Endometrial microvascular endothelial cells (primary cell): ENCODE data around the gene IL17RC. TPM values are rescaled to one million over a fixed set of nuclear protein-coding genes. Genes with fewer than 3 reads are reported as not detected.

Source experiments
- in situ Hi-C: cut with HindIII; loops from 2 replicates; pipeline ENCODE4 v1.10.0; 2017; ENCODE audit warnings: low sequenced_read_pairs, low pct_unique_long_range_greater_than_20kb; ENCODE audit errors: inconsistent ontology term
- total RNA-seq: library from RNA; depleted of rRNA; stranded (reverse); fragments of >200 nt; gene quantifications from one replicate; pipeline ENCODE4 v1.2.3, GENCODE V29; 2015; ENCODE audit errors: inconsistent ontology term

IL17RC gene
- total RNA-seq, 1 donor from 2014 or later = 20.3 TPM

DNA sequence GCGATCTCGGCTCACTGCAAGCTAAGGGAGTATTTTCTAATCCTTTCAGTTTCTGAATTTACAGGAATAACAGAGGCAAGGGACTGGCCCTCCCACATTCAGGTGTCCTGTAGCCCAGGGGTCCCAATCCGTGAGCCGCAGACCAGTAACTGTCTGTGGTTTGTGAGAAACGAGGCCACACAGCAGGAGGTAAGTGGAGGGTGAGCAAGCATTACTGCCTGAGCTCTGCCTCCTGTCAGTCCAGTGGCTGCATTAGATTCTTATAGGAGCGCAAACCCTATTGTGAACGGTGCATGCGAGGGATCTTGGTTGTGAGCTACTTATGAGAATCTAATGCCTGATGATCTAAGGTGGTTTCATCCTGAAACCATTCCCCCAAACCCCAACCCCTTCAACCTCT is 5.0 kb upstream of the IL17RC start:
- in situ Hi-C loops = no loop called here

DNA sequence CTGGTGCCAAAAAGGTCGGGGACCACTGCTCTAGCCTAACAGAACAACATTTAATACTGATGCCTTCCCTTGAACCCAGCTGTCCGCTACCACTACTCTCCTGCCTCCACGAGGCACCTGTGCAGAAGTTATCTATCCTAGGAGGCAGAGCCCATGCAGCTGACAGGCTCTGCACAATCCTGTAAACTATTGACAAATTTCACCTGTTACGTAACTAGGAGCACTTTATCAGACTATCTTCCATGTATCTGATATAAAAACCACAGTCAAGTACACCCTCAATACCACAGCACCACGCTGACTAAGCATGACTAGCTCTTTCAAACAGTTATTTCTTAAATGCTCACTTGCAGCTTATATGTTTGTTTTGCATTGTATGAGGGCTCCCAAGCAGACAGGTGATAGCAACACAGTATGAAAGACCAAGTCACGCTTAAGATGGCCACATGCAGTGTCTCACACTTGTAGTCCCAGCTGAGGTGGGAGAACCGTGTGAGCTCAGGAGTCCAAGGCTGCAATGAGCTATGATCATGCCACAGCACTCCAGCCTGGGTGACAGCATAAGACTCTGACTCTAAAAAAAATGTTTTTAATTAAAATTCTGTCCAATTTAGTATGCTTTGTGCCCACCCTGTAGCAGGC is 4.5 kb upstream of the IL17RC start:
- in situ Hi-C loops = no loop called here

DNA sequence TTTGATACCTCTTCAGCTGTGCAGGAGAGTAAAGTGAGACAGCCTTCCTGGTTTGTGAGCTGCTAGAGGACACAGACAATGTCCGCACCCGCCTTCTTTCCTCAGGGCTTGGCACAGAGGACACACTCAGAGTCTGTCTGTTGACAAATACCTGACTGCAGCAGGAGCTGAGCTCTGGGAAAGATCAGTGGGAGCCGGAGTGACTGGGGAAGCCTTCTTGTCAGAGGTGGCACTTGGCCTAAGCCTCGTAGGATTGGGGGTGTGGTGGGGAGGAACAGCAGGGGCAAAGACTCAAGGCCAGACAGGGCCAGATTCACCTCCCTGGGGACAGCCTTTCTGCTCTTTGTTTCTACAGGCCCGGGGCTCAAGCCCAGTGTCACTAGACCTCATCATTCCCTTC is 3.3 kb upstream of the IL17RC start:
- in situ Hi-C loops = no loop called here

DNA sequence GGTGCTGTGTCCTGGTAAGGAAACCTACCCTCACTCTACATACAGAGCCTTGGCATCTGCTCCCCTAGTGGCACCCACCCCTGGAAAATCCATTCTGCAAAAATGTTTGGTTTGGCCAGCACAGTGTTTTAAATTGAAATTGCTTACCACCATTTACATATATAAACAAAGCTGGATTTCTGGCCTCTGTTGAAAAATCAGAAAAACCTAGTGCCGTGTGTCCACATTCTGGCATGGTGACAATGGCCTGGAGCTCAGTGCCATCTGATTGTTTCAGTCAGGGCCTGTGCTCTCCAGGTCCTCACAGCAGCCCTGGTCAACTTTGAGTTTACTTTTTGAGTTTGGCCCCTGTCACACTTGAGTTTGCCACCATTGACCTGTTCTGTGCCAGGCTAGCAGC is 2.9 kb upstream of the IL17RC start:
- in situ Hi-C loops = no loop called here

DNA sequence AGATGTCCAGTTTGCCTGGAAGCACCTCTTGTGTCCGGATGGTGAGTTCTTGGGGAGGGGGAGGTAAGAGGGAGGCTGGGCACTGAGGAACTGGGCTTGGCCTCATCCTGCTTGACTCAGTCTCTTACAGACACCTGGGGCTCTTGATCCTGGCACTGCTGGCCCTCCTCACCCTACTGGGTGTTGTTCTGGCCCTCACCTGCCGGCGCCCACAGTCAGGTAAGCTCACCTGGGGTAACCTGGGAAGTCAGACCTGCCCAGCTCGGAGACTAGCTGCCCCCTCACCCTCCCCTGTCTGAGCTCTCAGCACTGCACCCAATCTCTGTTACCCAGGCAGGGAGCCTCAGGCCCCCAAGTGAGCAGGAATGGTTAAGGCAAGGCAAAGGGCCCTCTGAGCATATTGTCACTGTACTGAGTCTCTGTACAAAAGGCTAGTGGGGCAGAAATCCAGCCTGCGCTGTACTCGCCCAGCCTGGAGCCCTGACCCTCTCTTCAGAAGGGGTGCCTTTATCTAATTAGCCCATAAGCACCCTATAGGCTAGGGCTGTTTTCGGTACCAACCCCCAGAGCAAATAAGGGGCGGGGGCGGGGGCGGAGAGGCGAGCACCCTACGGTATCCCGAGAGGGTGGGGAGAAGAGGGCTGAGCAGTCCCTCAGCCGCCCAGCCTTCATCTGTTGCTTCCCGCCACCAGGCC is 2.2 kb upstream of the IL17RC start:
- in situ Hi-C loops = no loop called here

DNA sequence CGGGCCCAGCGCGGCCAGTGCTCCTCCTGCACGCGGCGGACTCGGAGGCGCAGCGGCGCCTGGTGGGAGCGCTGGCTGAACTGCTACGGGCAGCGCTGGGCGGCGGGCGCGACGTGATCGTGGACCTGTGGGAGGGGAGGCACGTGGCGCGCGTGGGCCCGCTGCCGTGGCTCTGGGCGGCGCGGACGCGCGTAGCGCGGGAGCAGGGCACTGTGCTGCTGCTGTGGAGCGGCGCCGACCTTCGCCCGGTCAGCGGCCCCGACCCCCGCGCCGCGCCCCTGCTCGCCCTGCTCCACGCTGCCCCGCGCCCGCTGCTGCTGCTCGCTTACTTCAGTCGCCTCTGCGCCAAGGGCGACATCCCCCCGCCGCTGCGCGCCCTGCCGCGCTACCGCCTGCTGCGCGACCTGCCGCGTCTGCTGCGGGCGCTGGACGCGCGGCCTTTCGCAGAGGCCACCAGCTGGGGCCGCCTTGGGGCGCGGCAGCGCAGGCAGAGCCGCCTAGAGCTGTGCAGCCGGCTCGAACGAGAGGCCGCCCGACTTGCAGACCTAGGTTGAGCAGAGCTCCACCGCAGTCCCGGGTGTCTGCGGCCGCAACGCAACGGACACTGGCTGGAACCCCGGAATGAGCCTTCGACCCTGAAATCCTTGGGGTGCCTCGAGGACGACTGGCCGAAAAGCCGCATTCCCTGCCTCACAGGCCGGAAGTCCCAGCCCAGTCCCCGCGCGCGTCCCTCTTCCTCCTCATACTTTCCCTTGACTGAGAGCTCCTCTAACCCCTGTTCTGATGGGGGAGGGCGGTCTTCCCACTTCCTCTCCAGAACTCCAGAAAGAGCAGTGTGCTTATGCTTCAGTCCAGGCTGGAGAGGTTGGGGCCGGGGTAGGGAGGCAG is 1.4 kb upstream of the IL17RC start:
- in situ Hi-C loops = no loop called here

DNA sequence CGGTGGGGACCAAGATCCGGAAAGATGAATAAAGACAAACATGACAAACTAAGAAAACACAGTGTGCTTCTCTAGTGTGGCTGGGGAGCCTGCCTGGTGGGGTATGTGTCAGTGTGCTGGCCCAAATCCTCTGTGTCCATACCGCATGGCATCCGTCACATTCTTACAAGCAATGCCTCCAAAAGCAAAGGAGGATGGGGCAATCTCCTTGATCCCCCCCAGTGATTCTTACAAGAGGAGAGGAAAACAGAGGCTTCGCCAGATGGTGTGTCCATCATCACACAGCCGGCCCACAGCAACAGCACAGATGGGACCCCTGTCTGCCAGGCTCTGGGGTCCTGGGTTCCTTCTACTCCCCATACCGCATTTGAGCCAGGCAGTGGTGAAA is 558 bp upstream of the IL17RC start:
- in situ Hi-C loops = no loop called here

DNA sequence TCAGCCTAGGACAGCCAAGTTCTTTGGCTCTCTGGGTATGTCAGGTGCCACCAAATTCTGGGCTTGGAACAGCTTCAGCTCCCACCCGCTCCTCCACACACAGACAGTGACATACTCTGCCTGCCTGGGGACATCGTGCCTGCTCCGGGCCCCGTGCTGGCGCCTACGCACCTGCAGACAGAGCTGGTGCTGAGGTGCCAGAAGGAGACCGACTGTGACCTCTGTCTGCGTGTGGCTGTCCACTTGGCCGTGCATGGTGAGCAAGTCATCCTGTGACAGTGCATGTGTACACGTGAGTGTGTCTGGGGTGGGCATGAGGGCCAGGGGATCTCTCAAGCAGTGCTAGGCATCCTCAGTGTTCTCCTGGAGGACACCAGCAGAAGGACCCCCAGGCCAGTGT is 922 bp downstream of the IL17RC start:
- in situ Hi-C loops = no loop called here

DNA sequence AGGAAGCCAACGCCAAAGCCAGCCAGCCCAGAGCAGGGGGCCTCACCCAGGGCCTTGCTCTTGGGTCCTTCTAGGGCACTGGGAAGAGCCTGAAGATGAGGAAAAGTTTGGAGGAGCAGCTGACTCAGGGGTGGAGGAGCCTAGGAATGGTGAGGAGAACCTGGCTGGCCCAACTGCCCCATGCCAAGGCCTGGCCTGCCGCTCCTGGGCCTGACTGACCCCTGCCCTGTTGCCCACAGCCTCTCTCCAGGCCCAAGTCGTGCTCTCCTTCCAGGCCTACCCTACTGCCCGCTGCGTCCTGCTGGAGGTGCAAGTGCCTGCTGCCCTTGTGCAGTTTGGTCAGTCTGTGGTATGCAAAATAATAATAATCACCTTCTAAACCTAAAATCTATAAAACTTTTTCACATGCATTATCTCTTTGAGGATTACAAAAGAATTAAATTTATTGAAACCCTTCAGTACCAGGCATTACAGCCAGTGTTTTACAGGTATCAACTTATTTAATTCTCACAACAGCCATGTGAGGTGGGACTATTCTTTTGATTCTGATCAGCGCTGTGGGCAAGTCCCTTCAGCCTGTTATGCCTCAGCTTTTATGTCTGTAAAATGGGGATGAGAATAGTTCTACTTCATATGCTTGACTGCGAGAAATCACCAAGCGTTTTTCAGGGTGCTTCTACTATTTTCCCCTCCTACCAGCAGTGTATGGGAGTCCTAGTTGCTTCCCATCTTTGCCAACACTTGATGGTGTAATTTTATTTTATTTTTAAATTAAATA is 1.6 kb downstream of the IL17RC start:
- in situ Hi-C loops = no loop called here

DNA sequence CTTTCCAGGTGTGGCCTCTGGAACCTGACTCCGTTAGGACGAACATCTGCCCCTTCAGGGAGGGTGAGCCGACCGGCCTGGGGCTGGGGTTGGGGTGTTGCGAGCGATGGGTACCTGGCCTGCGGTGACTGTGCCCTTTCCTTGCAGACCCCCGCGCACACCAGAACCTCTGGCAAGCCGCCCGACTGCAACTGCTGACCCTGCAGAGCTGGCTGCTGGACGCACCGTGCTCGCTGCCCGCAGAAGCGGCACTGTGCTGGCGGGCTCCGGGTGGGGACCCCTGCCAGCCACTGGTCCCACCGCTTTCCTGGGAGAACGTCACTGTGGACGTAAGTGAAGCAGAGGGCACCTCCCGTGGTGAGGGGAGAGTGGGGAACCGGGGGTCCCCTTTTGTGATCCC is 11.3 kb downstream of the IL17RC start:
- in situ Hi-C loops = no loop called here

DNA sequence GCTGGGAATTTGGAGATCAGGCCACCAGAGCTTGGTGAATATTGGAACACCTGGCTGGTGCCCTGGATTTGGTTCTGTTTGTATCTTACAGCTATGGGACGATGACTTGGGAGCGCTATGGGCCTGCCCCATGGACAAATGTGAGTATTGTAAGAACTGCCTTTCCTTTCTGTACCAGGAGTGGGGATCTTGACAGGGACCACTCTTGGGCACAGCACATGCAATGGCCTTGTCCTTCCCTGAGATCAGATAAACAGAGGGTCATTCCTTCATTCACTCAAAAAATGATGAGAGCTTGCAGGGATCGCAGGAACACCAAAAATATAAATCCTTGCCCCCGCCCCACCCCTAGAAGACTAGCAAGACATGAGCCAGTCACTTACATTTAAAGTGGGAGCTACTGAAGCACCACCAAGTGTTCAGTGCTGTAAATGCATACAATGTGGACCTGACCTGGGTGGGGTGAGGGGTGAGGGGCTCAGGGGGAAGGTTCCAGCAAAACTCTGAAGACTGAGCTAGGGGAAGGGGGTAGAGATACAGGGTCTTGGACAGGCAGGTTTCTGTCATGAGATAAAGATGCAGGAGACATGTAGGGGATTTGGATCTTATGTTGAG is 14.0 kb downstream of the IL17RC start:
- in situ Hi-C loops = no loop called here

DNA sequence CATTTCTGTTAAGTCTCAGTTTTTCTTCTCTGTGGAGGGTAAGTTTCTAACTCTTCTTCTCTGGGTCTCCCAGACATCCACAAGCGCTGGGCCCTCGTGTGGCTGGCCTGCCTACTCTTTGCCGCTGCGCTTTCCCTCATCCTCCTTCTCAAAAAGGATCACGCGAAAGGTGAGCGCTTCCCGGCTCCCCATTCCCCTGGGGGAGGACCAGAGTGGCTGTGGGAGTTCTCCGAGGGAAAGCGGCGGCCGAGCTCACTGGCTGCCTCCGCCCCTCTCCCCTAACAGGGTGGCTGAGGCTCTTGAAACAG is 15.6 kb downstream of the IL17RC start:
- in situ Hi-C loops = no loop called here

DNA sequence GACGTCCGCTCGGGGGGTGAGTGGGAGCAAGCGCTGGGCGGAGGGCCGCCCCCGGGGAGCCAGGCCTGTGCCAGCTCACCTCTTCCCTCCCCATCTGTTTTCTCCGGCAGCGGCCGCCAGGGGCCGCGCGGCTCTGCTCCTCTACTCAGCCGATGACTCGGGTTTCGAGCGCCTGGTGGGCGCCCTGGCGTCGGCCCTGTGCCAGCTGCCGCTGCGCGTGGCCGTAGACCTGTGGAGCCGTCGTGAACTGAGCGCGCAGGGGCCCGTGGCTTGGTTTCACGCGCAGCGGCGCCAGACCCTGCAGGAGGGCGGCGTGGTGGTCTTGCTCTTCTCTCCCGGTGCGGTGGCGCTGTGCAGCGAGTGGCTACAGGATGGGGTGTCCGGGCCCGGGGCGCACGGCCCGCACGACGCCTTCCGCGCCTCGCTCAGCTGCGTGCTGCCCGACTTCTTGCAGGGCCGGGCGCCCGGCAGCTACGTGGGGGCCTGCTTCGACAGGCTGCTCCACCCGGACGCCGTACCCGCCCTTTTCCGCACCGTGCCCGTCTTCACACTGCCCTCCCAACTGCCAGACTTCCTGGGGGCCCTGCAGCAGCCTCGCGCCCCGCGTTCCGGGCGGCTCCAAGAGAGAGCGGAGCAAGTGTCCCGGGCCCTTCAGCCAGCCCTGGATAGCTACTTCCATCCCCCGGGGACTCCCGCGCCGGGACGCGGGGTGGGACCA is 16.1 kb downstream of the IL17RC start:
- in situ Hi-C loops = no loop called here

DNA sequence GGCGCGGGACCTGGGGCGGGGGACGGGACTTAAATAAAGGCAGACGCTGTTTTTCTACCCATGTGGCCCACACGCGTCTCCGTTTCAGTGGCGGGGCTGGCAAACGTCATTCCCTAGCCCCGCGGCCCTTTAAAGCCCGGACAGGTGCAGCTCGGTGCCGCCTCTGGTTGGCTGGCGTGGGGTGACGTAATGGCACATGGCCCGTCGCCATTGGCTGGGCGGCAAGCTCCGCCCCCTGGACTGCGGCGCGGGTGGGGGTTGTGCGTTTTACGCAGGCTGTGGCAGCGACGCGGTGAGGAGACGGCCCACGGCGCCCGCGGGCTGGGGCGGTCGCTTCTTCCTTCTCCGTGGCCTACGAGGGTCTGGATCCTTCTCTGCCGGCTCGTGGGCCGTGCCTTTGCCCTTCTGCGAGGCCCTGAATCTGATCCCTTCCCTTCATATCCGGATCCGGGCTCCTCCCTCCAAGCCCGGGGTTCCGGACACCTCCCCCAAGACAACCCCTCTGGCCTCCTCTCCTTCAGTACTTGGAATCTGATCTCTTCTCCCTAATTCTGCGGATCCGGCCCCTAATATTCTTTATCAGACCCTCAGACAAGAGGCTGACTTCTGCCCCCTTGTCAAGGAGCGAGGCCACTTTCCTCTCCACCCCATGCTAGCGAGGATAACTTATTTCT is 16.8 kb downstream of the IL17RC start, which contains the start of gene CRELD1:
CRELD1 (plus strand) TSS at position 274 of the 674 bp plus-strand sequence. CDS start 605 bp downstream, outside the sequence.
- in situ Hi-C loops = no loop called here

DNA sequence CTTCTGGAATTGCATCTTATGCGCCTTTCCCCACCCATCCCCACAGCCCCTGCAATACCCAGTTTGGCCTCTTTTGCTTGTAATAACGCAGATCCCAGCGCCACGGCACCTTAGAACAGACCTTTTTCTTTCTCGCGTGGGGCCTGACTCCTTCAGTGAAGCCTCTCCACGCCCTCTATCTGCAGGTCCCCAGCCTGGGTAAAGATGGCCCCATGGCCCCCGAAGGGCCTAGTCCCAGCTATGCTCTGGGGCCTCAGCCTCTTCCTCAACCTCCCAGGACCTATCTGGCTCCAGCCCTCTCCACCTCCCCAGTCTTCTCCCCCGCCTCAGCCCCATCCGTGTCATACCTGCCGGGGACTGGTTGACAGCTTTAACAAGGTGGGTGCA is 17.3 kb downstream of the IL17RC start:
- in situ Hi-C loops = no loop called here

DNA sequence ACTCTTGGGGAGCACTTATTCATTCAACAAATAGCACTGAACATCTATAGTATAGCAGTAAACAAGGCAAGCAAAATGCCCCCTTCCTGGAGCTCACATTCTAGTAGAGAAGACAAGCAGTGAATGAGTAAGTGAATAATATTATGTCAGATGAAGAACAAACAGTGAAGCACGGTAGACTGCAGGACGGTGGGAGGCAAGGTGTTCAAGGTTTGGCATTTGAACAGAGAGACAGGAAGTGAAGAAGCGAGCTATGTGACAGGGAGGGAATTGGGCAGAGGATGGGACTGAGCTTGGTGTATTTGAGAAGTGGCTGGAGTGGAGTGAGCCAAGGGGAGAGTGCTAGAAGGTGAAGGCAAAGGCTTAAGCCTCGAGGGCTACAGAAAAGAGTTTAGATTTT is 18.1 kb downstream of the IL17RC start:
- in situ Hi-C loops = no loop called here

DNA sequence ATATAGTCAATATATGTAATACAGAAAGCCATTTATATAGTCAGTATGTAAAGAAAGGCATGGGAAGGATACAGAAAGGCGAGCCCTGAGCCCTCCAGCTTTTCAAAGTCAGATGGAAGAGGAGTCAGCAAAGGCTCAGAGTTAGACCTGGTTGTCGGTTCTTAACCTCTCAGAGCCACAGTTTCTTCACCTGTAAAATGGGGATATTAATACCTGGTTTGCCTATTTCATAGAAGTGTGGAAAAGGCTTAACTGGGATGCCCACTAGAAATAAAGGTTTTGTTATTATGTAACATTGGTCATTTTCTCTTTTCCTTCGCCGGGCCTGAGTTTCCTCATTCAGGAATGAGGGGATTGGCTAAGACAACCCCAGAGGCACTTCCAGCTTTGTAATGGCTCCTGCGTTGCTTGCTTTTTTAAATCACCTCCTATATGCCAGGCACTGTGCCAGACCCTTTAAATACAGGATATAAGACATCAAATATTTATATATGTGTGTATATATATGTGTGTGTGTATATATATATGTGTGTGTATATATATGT is 19.1 kb downstream of the IL17RC start:
- in situ Hi-C loops = no loop called here
